ENCODE data around the gene PRRX2.

Gene PRRX2

DNA sequence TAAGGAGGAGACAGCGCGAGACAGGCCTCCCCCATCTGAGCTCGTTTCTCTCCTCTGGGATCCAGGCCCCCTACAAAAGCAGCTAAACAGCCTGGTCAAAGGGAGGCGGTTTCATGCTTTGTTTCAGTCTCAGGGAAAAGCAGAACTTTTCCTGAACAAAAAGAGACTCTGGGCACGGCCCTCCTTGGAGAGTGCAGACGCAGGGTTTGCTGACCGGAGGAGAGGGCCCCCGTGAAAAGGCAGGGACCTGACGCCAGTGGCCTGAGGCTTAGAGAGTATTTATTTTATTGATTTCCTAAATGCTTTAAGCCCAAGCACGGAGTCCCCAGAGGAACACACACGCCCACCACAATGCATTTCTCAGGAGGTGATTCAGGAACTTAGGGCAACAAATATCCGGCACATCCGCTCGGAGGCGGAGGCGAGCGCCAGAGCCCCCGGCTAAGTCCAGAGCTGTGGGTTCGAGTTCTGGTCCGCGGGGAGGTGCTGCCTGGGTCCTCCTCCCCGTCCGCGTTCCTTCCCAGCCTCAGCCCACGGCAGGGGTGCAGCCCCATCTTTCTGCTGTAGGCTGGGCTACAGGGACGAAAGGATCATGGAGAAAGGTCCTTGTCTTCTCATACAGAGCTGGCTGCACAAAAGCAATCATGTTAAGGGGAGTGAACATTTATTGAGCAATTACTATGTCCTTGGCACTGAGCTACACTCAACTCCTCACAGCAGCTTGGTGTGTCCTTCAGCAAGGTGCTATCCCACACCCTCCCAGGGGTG, 47.4 kb downstream of the PRRX2 start:
- no peak for DNase-seq

DNA sequence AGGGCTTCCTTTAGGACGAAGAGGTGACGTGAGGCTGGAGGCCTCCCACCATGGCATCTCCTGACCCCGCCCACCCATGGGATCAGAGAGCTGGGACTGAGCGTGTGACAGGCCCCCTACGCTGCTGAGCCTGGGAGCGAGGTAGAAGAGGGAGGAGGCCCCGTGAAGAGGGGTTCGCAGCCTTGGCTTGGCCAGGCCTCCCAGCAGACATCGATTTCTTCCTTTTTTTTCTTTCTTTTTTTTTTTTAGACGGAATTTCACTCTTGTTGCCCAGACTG, 47.9 kb downstream of the PRRX2 start:
- DNase-seq = no peak

DNA sequence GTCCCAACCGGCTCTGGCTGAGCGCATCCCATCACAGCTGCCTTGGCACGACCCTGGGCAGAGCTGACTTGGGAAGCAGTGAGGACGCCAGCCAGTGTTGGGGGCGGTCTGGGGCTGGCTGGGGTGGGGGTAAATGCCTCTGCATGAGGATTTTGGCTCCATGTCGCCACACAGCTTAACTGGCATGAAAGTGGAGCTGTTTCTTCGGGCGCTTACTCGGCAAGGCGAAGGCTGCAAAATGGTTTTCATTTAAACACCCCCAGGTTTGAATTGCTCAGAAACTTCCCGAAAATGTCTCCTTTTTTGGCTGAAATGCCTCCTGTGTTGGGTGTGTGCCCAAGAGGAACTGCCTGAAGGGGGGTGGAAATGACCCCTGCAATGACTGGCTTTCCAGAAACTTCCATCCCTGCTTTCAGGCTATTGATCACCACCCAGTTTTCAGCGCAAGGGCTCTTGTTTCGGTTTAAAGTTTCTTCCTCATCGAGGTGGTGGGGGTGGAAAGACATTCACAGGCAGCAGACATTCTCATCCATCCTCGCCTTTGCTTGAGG, 49.1 kb downstream of the PRRX2 start:
- no peak for DNase-seq

DNA sequence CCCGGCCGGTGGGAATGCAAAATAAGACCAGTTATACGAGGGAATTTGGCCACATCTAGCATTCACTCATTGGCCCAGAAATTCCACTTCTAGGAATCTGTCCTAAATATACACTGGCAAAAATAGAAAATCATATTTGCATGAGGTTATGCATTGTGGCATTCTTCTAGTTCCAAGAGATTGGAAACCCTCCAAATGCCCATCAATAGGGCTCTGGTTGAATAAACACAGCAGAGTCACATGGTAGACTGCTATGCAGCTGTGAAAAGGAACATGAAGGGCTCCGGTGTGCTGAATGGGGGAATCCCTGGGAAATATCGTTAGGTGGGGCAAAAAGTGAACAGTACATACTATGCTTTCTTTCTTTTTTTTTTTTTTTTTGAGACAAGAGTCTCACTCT, 50.6 kb downstream of the PRRX2 start:
- DNase-seq = no peak

DNA sequence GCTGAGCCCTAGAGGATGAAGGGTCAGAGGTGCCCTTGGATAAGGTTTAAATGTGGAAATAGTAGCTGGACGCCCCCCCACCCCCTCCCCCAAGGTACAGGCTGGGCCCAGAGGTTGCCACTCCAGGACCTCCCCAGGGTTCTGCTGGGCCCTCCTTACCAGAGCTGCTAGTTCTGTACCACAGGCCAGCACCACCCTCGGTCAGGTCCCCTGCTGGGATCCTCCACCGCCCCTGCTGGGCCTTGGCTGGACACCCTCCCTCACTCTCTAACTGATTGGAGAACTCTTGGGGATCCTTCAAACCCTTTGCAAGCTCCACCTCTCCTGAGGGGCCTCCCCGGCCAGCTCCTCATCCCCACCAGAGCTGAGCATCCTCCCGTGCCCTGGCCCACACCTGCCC, 52.5 kb downstream of the PRRX2 start:
- DNase-seq = no peak

DNA sequence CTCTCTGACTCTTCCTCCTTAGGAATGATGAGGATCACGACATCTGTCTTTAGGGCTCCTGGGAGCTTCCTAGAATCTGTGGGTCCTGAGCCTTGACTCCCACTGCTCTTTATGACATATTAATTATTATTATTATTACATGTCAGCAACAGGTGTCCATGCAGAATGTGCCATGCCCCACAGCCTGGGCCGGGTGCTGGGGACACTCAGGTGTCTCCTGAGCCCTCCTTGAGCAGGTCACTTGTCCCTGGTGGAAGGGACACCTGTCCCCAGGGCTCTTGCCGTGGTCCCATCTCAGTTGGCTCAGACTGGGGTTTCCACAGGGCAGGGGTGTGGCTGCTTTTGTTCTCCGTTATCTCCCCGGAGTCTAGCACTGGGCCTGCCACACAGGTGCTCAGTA, 53.2 kb downstream of the PRRX2 start:
- no peak for DNase-seq

DNA sequence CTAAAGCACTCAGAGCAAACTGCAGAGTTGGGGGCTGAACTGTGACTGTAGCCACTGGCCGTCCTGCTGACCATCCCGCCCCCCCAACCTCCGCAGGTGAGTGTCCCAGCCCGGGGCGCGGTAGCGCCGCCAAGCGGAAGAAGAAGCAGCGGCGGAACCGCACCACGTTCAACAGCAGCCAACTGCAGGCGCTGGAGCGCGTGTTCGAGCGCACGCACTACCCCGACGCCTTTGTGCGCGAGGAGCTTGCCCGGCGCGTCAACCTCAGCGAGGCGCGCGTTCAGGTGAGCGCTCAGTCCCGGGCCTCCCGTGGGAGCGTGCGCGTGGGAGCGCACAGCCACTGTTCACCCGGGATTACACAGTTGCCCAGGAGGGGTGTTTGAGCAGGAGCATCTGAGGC, 53.7 kb downstream of the PRRX2 start:
- no peak for DNase-seq

DNA sequence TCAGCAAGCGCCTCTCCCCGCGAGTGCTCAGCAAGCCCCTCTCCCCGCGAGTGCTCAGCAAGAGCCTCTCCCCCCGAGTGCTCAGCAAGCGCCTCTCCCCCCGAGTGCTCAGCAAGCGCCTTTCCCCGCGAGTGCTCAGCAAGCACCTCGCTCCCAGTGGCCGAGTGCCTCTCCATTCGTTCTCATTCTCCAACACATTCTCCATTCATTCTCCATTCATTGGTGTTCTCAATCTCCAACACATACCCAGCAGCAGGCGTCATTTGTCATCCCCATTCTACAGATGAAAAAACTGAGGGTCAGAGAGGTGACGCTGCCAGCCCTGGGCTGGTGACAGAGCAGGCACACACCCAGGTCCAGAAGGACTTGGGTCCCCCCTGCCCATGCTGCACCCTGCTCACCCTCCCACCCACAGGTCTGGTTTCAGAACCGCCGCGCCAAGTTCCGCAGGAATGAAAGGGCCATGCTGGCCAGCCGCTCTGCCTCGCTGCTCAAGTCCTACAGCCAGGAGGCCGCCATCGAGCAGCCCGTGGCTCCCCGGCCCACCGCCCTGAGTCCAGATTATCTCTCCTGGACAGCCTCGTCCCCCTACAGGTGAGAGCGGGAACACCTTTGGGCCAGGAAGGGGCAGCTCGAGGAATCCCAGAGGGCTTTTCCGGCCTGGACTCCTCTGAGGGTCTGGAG, 54.9 kb downstream of the PRRX2 start:
- no peak for DNase-seq

DNA sequence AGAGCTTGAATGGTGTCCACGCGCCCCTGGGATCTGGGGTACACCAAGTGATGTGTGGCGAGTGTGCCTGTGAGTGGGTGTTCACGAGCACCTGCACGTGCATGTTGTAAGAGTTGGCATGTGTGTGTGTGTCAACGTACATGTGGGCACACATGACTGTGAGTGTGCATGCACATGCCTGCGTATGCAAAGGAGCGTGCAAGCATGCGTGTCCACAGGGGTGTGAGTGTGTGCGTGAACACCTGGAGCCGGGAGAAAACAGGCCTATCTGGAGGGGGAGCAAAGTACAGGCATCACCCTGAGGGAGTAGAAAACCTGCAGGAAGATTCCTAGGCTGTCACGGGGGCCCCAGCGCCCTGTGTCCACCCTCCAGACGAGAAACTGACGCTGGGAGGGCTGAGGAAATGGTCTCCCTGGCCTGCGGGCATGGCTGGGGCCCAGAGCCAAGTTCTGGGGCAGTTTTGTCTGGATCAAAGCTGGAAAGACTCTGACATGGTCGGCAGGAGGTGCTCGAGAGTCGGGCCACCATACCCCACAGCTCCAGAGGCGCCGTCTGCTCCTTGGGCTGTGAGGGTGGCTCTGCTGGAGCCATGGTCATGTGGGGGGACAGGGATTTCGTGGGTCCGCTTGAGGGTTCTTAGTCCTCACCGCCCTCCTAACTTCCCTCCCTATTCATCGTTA, 55.6 kb downstream of the PRRX2 start:
- no peak for DNase-seq

DNA sequence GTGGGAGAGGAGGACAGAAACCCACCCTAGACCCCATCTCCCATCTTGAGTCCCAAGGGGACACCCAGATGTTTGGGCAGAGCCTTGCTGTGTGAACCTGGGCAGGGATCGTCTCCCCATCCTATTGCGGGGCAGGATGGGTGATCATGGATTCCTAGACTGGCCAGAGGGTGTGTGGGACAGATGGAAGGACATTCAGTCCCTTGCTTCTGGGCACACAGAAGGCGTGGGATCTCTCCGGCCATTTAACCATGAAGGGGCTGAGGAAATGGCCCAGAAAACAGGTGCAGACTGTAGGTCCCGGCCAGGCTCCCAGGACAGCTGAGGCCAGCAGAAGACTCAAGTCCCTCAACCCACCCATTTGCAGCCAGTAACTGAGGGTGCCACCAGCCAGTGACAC, 57.5 kb downstream of the PRRX2 start:
- DNase-seq = no peak

DNA sequence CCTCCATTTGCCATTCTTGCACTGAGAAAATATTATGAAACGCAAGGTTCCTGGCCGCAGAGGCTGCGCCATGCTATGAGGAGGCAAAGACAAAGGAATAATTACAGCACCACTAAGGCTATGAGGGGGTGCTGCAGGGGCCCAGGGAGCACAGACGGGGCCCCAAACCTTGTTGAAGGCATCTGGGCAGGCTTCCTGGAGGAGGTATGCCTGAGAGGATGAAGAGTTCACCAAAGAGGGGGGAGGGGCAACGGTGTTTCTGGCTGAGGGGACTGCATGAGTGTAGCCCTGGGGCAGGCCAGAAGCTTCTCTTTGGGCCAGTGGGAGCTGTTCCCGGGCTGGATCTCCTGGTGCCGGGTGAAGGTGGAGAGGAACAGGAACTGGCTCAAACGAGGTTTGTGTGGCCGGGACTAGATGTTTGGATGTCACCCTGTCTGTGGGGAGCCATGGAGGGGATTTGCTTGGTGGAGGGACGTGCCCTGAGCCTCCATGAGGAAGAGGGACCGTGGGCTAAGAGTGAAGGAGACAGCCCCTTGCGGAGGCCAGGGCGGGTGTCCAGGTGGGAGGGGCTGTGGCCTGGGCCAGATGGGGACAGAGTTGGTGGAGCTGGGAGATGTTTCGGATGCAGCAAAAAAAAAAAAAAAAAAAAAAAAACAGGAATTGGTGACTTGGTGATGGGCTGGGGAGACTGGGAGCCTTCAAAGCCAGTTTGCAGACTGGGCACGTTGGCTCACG, 59.2 kb downstream of the PRRX2 start:
- DNase-seq = no peak

DNA sequence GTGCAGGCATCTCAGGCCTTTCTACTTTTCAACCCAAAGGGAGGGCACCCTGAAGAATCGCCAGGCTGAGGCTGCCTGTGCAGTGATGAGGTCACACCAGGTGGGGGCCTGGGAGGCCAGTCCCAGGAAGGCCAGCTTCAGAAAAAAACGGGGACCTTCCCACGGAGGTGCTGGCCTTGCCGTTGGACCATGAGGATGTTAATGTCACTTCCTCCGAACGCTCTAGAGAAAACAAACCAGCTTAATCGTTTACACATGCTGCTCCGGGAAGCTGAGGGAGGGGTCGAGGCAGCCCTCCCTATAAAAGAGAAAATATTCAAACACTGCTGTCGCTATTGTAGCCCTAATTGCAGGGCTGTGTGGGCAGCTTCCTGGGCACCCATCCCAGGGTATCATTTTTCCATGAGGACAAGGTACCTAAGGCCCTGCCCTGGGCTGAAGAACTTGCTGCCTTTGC, 60.4 kb downstream of the PRRX2 start:
- no peak for DNase-seq

DNA sequence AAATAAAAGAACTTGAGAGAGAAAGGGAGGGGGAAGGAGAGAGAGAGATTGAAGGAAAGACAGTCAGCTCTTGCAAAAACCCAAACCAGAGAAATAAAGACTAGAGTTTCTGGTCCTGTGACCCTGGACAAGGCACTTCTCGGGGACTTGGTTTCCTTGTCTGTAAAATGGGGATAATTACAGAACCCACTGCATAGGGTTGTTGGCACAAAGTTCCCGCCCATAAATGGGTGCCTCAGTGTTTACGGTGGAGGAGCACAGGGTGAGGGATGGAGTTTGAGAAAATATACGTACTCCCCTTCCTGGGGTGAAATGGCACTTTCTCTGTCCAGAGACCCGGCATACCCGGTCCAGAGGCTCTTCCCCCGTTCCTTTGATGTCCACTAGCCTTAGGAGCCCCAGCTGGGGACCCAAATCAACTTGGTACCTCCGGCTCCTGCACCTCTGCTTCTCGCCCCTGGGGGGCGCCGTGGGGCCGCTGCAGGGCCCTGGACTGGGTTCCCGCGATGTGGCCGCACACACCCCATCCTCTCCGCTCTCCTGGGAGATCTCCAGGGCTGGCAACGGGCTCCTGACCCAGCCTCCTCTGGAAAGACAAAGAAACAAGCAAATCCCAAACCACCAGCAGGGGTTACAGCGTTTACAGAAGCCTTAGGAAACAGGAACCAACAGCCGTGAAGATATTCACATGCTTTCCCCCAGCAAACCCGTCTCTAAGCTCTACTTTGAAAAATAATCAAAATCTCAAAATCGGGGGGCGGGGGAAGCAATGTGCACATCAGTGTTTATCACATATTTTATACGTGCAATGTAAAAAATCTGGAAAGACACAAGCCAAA, 61.1 kb downstream of the PRRX2 start:
- peak; percentile 56 to 57 for DNase-seq

DNA sequence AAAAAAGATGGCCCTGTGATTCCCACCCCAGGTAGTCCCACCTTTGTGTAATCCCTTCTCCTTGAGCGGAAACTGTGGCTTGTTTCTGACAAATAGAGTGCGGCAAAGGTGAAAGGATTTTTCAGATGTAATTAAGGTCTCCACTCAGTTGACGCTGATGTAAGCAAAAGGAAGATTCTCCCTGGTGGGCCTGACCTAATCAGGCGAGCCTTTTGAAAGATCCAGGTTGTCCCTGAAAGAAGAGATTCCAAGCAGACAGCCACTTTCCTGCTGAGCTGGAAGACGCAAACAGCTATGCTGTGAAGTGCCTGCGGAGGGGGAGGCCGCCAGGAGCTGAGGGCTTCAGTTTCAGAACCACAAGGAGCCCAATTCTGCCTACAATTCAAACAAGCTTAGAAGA, 63.3 kb downstream of the PRRX2 start:
- no peak for DNase-seq

DNA sequence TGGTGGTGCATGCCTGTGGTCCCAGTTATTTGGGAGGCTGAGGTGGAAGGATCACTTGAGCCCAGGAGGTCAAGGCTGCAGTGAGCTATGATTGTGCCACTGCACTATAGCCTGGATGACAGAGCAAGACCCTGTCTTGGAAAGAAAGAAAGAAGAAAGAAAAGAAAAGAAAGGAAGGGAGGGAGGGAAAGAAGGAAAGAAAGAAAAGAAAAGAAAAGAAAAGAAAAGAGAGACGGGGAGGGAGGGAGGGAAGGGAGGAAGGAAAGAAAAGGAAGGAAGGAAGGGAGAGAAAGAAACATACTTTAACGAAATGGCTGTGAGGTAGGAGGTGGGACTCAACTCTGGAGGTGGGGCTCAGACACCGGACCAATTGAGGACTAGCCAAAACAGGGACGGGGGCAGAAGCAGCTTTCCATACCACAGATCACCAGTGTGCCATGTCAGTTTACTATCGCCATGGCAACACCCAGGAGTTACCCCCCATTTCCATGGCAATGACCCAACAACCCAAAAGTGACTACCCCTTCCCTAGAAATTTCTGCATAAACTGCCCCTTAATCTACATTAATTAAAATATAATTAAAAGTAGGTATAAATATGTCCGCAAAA, 66.1 kb downstream of the PRRX2 start:
- no peak for DNase-seq

DNA sequence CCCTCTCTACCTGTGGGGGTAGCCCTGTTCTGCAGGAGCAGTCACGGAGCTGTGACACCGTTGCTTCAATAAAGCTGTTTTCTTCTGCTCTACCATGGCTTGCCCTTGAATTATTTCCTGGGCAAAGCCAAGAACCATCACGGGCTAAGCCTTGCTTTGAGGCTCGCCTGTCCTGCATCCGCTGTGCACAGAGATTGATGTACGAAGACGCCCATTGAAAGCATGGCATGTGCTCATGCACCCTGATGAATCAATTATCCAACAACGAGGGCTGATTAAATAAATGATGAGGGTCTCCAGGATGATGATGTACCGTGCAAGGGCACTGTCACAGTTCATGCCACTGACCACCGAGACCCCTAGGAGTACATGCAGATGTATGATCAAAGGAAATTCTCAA, 66.7 kb downstream of the PRRX2 start:
- no peak for DNase-seq

DNA sequence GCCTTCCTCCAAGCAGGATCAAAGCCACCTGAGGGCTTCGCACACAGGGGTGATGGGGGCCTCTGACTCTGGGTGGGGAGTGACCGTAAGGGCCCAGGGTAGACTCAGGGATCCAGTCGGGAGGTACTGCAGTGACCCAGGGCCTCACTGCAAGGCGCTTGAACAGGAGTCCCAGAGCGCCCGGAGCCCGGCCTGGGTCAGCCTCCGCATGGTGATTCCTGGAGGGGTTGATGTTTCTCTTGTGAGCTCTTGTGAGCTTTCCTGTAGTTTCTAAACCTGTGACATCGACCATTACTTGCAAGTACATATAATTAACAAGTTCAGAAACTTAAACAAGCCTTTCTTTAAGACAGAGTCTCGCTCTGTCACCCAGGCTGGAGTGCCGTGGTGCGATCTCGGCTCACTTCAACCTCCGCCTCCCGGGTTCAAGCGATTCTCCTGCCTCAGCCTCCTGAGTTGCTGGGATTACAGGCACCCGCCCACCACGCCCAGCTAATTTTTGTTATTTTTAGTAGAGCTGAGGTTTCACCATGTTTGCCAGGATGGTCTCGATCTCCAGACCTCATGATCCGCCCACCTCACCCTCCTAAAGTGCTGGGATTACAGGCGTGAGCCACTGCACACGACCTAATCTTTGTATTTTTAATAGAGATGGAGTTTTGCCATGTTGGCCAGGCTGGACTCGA, 67.6 kb downstream of the PRRX2 start:
- no peak for DNase-seq

DNA sequence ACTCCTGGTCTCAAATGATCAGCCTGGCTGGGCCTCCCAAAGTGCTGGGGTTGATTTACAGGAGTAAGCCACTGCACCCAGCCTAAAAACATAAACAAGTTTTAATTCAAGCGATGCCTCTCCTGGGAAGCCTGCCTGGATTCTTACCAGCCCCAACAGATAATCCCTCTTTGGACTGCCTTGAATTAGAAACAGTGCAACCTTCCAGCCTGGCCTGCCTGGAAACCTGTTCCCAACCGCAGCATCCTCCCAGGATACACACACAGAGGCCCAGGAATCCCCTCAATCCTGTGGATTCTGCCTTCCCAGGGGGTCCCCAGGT, 68.1 kb downstream of the PRRX2 start:
- DNase-seq = no peak

DNA sequence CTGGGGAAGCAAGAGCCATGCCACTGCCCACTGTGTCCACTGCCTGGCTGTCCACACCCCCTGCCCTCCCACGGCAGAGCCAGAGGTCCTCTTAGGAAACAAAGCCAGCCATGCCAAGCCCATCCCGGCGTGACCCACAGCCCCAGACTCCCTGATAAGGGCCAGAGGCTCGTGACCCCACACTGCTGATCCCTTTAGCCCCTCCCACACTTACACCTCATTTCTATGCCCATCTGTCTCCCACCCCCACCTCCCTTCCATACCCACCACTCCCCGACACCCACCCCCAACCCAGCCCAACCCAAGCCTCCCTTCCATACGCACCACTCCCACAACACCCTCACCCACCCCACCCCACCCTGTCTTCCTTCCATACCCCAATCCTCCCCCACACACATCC, 70.1 kb downstream of the PRRX2 start:
- DNase-seq = no peak

DNA sequence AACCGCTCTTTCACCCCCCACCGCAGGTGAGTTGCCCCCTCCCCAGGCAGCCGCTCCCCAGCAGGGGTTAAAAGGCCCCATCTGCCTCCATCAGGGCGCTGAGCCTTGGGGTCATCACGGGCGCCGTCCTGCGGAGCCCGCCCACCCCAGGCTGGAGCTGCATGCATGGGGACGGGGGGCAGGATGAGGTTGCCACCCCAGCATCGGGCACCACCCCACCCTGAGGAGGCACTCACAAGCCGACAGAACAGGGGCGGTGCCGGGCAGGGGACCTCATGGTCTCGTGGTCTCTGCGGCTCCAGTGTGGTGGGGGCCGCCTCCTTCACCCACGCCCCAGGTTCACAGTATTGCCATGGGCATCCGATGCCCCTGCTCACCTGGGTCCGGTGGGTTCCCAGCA, 70.9 kb downstream of the PRRX2 start:
- no peak for DNase-seq

DNA sequence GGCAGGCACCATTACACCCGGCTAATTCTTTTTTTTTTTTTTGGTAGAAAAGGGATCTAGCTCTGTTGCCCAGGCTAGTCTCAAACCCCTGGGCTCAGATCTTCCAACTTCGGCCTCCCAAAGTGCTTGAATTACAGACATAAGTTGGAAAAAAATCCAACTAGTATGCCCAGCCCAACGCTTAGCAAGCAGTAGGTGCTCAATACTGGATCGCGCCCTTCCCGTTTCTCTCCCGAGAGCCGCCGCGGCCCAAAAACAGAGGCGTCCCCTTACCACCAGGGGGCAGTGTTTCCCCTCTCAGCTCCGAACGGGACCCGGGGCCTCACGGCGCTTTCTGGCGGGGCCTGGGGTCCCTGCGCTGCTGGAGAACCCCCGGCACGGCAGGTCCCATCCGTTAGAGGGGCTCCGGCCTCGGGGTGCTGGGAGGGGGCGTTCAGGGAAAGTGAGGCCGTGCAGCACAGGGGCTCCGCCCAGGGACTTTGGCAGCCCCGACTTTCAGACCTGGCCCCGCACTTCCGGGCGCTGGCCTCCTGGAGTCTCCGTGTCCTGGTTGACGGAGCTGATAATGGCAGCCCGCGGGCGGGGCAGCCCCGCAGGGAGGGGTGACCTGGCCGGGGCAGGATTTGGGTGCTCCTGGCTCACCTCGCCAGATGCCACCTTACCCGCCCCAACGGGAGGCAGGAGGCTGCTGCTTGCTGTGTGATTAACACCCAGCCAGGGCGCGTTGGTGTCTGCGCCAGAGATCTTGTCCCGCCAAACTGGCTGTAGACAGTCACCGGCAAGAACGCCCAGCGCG, 72.2 kb downstream of the PRRX2 start:
- DNase-seq = peak; percentile 82 to 85
